ENCODE measurements around the gene MET.
"Not testable (repeated sequence)": the region's sequence is repeated elsewhere in the genome, so short reads cannot be mapped to it uniquely, and the experiment has no call there.

Gene MET

GRCh38 chr7:116698930-116699721, 27.1 kb downstream of the MET start:
- no peak for DNase-seq (ENCODE audit: low read depth)

- no peak for DNase-seq (ENCODE audit: low read depth)
Measured at GRCh38 chr7:116699722-116700120, 27.7 kb downstream of the MET start.

- DNase-seq (ENCODE audit: low read depth) = no peak
Measured at GRCh38 chr7:116702046-116702785, 30.2 kb downstream of the MET start.

- no peak for DNase-seq (ENCODE audit: low read depth)
Measured at GRCh38 chr7:116704650-116705228, 32.7 kb downstream of the MET start.

GRCh38 chr7:116705419-116705818, 33.4 kb downstream of the MET start:
- no peak for DNase-seq (ENCODE audit: low read depth)

- DNase-seq (ENCODE audit: low read depth) = peak; percentile 83
Measured at GRCh38 chr7:116706668-116707126, 34.7 kb downstream of the MET start.

GRCh38 chr7:116707289-116707688, 35.3 kb downstream of the MET start:
- DNase-seq (ENCODE audit: low read depth) = no peak

- peak; percentile 88 for DNase-seq (ENCODE audit: low read depth)
Measured at GRCh38 chr7:116708248-116708647, 36.3 kb downstream of the MET start.

- no peak for DNase-seq (ENCODE audit: low read depth)
Measured at GRCh38 chr7:116708861-116709260, 36.9 kb downstream of the MET start.

- no peak for DNase-seq (ENCODE audit: low read depth)
Measured at GRCh38 chr7:116709336-116709735, 37.3 kb downstream of the MET start.

GRCh38 chr7:116710764-116711452, 38.9 kb downstream of the MET start:
- DNase-seq (ENCODE audit: low read depth) = no peak

- no peak for DNase-seq (ENCODE audit: low read depth)
Measured at GRCh38 chr7:116711790-116712189, 39.8 kb downstream of the MET start.

- no peak for DNase-seq (ENCODE audit: low read depth)
Measured at GRCh38 chr7:116713500-116713899, 41.5 kb downstream of the MET start.

GRCh38 chr7:116713918-116714317, 41.9 kb downstream of the MET start:
- peak; percentile 88 for DNase-seq (ENCODE audit: low read depth)

- DNase-seq (ENCODE audit: low read depth) = peak; percentile 47
Measured at GRCh38 chr7:116715077-116715476, 43.1 kb downstream of the MET start.

- no peak for DNase-seq (ENCODE audit: low read depth)
Measured at GRCh38 chr7:116717137-116717536, 45.1 kb downstream of the MET start.

- not testable (repeated sequence) for DNase-seq (ENCODE audit: low read depth)
Measured at GRCh38 chr7:116723959-116724529, 52.0 kb downstream of the MET start.

- DNase-seq (ENCODE audit: low read depth) = no peak
Measured at GRCh38 chr7:116724560-116725231, 52.7 kb downstream of the MET start.

- no peak for DNase-seq (ENCODE audit: low read depth)
Measured at GRCh38 chr7:116726149-116726548, 54.2 kb downstream of the MET start.

GRCh38 chr7:116726713-116727431, 54.9 kb downstream of the MET start:
- no peak for DNase-seq (ENCODE audit: low read depth)

Measured in EH (cell line).